Cardiac fibroblast (primary cell): ENCODE data around the gene ATF7IP2.

Experiments
- DNase-seq, 2 donors: peaks; one replicate each; pipeline versions ENCODE4 v3.0.0 to v3.0.0-alpha.2; 2010; ENCODE audit warnings: low read depth in 2 of 2
- H3K4me3 ChIP-seq, 2 donors: replicated peaks in 1 of 2; 1 replicate in 1 of 2; 2 replicates in 1 of 2; pipeline ENCODE4 v1.5.1; 2011; ENCODE audit warnings: low read depth in 2 of 2, low read length in 2 of 2, mild to moderate bottlenecking in 2 of 2, moderate library complexity in 1 of 2
- CTCF ChIP-seq: IDR thresholded peaks from one replicate; pipeline ENCODE4 v1.5.1; 2011; ENCODE audit warnings: low read depth, mild to moderate bottlenecking, low read length, inconsistent platforms

The ATF7IP2 gene

GRCh38 chr16:10531582-10531981, 145.7 kb downstream of the ATF7IP2 start:
- H3K4me3 ChIP-seq = no peak overlapping the region
- TF ChIP-seq CTCF = no peak
- no peak for DNase-seq
